GM10847 (cell line): ENCODE data around the gene FPR3.

Experiments used
- POLR2A ChIP-seq: IDR thresholded peaks from 2 replicates; pipeline ENCODE4 v1.6.1; 2011; ENCODE audit not compliant: insufficient read length; ENCODE audit errors: extremely low read depth

The FPR3 gene

DNA sequence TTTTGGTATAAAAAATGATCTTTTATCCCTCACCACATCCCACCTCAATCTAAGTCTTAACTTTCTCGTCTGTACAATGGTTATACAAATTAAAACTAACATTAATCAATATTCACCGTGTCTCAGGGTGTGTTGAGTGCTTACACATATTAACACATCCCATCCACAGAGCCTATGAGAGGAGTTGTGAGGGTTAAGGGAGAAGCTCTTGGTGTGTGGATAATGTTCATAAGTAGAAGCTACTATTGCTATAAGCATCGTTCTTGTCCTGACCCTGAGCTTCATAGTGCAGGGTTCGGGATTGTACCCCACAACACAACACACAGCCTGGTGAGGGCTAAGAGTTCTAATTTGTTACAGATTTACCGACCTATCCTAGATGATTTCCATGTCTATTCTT lies 2.5 kb downstream of the FPR3 start:
- TF ChIP-seq POLR2A: no peak

- no peak for TF ChIP-seq POLR2A
Measured at GRCh38 chr19:51798062-51798461, 3.1 kb downstream of the FPR3 start.

DNA sequence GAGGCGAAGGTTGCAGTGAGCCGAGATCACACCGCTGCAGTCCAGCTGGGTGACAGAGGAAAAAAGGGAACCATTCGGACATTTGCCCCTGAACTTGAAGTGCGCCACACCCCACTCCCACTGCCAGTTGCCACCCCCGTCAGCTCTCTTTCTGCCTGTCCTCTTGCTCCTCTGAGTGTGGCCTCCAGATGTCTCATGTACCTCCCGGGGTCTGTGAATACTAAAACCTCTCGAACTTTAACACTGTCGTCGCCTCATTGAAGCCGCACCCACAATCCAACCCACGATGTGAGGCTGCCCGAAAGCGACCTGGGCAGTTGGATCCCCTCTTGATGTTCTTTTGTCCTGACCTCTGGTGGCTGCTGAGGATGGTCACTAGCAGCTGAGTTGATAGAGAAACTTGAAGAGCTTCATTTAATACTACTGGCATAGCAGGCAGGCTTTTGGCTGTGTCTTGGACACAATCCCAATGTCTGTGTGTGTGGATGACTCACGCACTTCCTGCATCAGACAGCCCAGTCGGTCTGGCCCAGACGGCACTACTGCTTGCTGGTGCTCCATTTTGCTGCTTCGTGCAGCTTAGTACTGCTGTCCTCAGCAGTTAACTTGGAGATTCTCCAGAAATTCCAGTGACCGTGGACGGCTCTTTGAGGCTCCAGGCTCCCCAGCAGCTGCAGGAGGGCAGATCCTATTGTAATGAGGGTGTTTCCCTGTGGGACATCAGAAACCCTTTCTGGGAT lies 4.2 kb downstream of the FPR3 start:
- TF ChIP-seq POLR2A: no peak

DNA sequence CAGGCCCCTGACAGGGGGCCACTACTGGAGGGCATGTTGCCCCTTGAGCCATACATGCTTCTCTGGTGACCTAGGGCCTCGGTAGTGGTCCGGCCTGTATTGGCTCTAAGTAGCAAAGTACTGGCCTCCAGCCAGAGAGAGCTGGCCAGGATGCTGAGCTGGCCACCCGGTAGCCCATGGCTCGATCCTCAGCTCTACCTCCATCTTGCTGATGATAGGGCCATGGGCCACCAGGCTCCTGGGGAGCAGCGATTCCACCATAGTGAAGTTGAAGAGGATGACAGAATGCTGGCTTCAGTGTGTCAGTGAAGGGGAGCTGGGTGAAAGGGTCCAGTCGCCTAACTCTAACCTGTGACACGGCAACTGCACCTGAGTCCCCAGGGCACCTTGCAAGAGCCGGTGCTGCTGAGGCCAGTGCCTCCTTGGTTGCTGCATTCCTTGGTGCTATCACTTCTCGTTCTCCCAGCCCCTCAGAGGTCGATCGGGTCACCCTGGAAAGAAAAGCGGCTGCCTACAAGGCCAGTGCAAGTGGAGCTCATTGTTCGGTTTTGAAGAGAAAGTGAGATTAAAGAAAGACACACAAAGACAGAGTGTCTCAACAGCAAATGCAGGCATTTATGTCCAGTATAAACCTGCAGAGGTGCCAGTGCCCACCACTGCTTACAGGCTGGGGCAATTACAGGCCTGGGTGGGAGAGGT lies 5.0 kb downstream of the FPR3 start:
- no peak for TF ChIP-seq POLR2A

DNA sequence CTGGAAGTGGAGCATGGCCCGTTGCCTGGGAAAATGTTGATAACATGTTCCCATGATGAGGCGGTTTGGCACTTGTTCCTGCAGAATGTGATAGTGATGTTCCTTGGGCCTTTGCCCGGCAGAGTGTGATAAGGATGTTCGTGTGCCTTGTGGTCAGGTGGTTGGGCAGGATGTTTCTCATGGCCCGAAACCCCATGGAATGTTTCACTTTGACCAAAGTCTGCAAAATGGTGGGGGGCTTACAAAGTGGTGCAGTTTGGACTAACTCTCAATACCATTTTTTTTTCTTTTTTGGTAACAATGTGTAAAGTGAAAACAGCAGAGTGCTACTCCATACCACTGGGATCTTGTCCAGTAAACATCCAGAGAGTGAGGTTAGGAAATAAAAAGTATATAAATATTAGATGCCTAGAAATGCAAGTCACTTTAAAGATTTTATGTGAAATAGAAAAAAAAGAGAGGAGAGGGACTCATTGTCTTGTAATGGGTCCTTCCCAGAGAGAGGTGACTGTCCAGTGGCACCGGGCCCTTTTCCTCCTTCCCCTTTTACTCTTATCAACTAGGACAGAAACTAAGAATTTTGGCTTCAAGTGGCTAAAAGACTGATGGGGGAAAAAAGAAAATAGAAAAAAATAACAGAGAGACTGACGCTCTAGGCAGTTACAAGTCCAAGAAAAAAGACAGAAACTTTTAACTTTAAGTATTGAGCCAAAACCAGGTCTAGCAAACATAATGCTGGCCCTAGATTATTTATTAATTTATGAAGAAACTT lies 5.7 kb downstream of the FPR3 start:
- TF ChIP-seq POLR2A: no peak

DNA sequence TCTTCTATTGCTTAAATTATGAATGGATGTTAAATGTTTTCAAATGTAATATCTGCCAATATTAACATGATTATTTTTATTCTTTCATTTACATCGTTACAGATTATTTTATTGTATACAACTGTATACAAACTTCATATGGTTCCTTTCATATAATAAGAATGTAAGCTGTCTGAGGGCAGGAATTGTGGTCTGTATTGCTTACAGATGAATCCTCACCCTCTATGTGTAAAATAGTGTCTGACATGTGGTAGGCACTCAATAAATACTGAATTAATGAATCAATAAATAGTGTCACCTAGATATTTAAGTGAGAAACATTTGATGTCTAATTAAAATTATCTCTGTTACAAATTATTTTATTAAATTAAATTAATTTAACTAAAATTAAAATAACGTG lies 7.8 kb downstream of the FPR3 start:
- no peak for TF ChIP-seq POLR2A

GRCh38 chr19:51803519-51803918 lies 8.6 kb downstream of the FPR3 start:
- TF ChIP-seq POLR2A: no peak

- no peak for TF ChIP-seq POLR2A
Measured at GRCh38 chr19:51803967-51804366, 9.0 kb downstream of the FPR3 start.

GRCh38 chr19:51807111-51807701 lies 12.2 kb downstream of the FPR3 start:
- no peak for TF ChIP-seq POLR2A

- no peak for TF ChIP-seq POLR2A
Measured at GRCh38 chr19:51807925-51808324, 13.0 kb downstream of the FPR3 start.

DNA sequence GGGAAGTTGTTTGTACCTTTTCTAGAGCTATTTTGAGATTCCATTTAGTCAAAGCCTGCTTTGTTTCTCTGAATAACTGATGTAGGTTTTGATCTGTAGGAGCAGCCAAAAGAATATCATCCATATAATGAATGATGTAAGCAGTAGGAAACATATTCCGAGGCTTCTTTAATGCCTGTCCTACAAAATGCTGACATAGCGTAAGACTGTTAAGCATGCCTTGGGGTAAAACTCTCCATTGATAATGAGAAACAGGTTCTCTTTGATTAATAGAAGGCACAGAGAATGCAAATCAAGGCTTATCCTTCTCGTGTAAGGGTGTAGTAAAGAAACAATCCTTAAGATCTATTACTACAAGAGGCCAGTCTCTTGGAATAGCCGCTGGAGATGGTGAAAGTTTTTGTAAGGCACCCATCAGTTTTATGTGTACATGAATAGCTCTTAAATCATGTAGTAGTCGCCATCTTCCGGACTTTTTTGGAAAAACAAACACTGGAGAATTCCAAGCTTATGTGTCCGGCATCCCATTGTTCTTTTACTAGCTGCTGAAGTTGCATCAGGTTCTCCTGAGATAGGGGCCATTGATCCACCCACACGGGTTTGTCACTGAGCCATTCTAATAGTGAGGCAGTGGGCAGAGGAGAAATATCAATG lies 13.5 kb downstream of the FPR3 start:
- TF ChIP-seq POLR2A: no peak

GRCh38 chr19:51809787-51810186 lies 14.8 kb downstream of the FPR3 start:
- no peak for TF ChIP-seq POLR2A

- TF ChIP-seq POLR2A: no peak
Measured at GRCh38 chr19:51810223-51810622, 15.3 kb downstream of the FPR3 start.

DNA sequence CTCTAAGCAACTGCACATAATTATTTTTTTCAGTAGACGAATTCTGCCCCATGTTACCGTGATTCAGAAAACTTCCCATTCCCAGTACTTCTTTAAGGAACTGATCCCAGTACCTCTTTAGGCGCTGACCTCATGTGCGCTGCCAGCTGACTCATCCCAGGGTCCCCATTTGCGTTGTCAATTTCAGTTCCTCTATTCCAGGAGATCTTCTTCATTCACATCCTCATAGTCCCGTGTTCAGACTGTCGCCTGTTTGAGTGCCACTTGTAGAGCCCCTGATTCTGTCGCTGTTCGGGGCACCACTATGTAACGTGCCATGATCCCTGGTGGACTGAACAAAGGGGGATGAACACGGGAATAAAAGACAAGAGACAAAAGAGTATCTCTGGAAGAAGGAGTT lies 16.4 kb downstream of the FPR3 start:
- TF ChIP-seq POLR2A: no peak

DNA sequence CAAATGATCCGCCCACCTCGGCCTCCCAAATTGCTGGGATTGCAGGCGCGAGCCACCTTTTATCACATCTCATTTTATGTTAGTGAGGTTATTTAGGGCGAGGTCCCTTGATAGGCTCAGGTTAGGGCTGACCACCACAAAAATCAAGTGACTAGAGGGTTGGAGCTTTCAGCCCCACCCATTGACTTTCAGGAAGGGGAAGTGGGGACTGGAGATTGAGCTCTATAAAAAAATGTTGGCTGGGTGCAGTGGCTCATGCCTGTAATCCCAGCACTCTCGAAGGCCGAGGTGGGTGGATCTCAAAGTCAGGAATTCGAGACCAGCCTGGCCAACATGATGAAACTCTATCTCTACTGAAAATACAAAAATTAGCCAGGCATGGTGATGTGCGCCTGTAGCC lies 20.1 kb downstream of the FPR3 start:
- TF ChIP-seq POLR2A: no peak
